GM21717 (cell line): ENCODE data around the gene COPS8.

ENCODE experiments used
- ATAC-seq: cut with Tn5 transposase; IDR thresholded peaks from one replicate; pipeline ENCODE4 v1.9.1; 2021; ENCODE audit warnings: mild to moderate bottlenecking, moderate library complexity; ENCODE audit not compliant: unreplicated experiment

COPS8 gene

DNA sequence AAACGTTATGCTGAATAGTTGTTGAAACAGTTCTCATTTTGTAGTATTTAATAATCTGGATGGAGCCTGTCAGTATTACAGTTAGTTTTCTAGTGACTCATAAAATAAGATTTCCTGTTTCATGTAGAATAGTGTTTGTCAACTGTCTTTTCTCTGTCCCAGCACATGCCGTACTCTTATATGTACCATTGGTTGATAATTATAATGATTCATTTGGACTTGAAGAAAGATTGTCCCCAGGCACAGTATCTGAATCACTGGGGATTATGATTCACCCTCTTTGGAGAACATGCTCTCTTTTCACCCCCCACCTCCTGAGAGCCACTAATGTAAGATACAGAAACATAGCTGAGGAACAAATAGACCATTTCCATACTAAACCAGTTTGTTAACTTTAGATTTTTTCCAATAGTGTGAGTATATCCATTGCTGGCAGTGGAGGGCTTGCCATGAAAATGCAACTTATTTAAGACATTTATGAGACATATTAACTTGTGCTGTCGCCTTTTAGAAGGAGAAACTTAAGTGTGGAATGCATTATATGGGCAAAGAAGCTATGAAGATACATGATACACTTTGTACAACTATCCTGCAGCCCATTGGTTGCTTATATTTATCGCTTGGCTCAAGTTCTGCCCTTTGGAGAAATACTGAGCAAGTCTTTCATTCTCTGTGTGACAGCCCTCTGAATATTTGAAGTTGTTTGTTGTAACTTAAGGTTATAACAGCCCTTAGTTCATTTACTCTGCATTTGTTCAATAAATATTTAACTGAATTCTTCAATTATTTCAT, 12.4 kb downstream of the COPS8 start:
- ATAC-seq: no peak

DNA sequence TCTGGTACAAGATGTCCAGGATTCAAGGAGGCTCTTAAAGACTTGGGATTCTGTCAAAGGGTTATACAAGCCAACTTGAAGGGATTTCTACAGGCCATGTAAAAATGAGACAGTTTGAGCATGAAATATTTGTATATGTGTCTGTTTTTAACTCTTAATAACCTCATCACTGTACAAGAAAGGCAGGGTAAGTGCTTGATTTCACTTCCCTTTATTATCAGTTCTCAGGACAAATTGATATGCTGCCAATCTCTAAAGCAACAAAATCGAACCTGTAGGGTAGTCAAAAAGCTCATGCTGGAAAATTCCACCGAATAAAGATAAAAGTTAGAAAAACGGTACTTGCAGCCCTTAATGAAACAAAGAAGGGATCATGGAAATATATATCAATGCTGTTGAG, 14.1 kb downstream of the COPS8 start:
- ATAC-seq: no peak

DNA sequence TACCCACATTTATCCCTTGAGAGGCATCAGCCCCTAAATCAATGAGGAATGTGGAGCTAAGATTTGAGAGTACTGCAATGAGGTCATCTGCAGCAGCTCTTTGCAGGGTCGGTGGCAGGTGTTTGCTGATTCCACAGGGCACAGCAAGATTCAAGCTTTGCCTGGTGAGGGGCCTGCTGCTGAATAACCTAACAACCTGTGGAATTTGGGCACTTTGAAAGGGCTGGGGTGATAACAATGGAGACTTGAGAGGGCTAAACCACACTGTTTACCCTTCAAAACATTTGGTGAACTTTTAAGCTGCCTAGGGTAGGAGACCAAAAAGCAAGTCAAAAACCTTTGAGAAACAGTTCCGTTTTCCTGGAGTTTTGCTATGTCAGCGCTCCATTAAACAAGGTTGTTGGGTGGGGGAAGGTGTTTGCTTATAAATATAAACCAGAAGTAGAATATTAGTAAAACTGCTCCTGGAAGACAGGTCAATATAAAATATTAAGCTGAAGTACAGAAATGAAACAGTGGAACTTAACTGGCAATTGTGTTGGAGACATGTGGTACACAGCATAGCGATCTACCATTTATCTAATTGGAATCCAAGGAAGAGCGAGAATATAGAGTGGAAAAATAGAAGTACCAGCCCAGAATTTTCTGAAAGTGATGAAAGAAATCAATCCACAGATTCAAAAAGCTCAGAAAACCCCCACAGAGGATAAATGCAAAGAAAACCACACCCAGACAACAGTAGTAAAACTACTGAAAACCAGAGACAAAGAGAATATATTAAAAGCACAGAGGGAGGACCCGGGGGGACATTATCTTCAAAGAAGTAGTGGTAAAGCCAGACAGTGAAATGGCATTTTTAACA, 15.7 kb downstream of the COPS8 start:
- no peak for ATAC-seq

DNA sequence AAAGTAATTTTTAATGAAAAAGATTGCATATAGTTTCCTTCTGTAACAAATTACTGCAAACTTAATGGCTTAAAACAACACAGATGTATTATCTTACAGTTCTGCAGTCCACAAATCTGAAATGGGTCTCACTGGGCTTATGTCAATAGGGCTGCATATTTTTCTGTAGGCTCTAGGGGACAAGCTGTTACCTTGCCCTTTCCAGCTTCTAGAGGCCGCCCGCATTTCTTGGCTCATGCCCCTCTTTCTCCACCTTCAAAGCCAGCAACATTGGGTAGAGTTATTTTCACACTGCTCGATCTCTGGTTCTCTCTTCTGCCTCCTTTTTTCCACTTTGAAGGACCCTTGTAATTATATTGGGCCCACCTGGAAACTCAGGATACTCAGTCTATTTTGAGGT, 16.7 kb downstream of the COPS8 start:
- no peak for ATAC-seq

GRCh38 chr2:237109421-237109934, 23.8 kb downstream of the COPS8 start:
- ATAC-seq: no peak

- ATAC-seq: no peak
These were observed 27.5 kb downstream of the COPS8 start for GRCh38 chr2:237113026-237113795.

- no peak for ATAC-seq
These were observed 30.2 kb downstream of the COPS8 start for GRCh38 chr2:237115870-237116269.

DNA sequence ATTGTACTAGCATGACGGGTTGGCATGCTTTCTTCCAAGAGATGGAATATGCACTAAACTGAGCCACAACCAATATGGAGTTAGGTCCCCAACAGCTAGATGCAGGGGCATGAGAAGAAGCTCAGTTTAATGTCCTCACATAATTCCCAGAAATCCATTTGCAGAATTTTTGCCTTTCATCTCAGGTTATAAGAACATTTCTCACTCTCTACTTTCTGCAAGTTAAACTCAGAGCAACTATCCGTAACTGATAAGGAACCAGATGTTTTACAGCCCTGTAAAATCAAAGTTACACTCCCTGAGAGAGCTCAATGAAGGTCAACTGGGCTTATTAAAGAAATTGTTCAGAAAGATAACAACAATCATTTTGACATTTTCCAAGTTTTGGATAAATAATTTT, 30.7 kb downstream of the COPS8 start:
- ATAC-seq: no peak

- ATAC-seq: no peak
These were observed 32.3 kb downstream of the COPS8 start for GRCh38 chr2:237118025-237118424.

- no peak for ATAC-seq
These were observed 33.0 kb downstream of the COPS8 start for GRCh38 chr2:237118561-237119155.

DNA sequence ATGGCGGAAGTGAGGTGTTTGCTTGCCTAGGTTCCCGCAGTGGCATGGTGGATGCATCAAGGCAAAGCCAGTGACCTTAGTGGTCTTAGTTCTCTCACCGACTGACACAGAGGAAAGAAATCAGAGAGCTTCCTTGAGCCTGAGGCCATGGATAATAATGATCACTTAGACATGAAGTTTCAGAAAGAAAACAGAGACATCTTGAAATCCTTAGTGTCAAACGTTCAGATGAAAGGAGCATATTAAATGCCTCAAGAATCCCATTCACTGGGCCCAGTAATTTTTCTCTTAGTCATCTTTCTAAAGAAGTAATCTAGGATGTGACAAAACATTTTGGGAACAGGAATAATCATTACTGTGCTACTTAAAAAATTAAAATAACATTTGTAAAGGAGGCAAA, 35.2 kb downstream of the COPS8 start:
- no peak for ATAC-seq

GRCh38 chr2:237121321-237121720, 35.6 kb downstream of the COPS8 start:
- ATAC-seq: no peak

GRCh38 chr2:237122214-237122666, 36.6 kb downstream of the COPS8 start:
- no peak for ATAC-seq

- ATAC-seq: no peak
These were observed 39.1 kb downstream of the COPS8 start for GRCh38 chr2:237124820-237125219.

DNA sequence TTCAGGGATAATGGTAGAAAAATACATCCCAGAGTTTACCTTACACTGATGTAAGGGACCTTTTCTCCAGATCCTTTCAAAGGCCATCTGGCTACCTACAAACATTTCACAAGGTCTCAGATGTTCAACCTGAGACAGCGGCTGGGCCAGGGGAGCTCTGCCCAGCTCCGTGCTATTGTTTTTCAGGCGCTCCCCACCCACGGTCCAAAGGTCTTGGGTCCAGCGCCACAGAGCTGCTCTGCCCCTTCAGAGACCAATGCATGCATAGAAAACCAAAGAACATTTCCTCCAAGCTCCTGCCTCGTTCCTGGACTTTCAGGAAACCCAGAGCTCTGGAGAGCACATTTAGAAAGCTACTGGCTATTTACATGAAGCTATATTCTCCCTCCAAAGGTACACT, 40.3 kb downstream of the COPS8 start:
- no peak for ATAC-seq

DNA sequence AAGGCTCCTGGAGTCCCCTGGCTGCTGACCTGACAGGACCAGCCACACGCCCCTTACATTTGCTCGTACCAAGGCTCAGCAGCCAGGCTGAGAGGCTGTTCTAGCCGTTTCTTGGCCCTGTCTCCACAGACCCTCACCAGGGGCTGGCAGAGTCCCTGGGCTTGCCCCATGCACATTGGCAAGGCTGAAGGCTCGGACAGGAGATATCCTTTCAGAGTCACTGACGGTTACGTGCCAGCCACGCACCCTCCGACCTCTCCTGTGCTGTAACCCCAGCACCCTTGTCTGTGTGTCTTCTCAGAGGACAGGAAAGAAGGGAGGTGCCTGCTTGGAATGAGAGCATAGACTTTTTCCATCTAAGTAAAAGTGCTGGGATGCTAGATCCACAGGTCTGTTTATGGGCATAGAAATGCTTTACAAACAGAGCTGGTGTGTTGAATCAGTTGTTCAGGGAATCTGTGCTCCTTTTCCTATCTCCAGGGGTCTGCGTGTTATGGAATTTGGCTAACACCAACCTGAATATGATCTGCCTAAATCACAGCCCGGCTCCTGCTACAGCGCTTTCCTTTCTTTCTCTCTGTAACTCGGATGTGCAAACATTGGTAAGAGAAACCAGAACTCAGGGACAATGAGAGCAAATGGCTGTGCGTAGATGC, 41.0 kb downstream of the COPS8 start:
- no peak for ATAC-seq

GRCh38 chr2:237128026-237128703, 42.5 kb downstream of the COPS8 start:
- no peak for ATAC-seq

DNA sequence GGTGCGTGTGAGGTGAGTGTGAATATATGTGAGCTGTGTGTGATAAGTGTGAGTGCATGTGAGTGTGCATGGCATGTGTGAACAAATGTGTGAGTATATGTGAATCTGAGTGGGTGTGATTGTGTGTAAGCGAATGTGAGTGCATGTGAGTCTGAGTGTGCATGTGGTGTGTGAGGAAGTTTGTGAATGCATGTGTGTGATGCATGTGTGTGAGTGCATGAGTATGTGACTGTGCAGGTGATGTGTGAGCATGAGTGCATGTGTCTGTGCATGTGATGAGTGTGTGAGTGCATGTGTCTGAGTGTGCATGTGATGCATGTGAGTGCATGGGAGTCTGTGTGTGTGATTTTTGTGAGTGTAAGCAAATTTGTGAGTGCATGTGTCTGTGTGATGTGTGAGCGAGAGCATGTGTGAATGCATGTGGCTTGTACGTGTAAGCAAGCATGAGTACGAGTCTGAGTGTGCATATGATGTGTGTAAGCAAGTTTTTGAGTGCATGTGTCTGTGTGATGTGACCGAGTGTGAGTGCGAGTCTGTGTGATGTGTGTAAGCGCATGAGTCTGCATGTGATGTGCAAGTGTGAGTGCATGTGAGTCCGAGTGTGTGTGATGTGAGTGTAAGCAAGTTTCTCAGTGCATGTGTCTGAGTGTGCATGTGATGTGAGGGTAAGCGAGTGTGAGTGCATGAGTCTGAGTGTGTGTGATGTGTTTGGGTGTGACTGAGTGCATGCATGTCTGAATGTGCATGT, 43.3 kb downstream of the COPS8 start:
- ATAC-seq: no peak
